Measurements from ENCODE around the gene SLC17A7. TPM values are rescaled to one million over a fixed set of nuclear protein-coding genes. Genes with fewer than 3 reads are reported as not detected.

Gene SLC17A7
- total and polyA plus RNA-seq, 2 of the 13 experiments (the other 11 are each of a cell fraction or from before 2014, with no cell fraction given) = 0.32 TPM; not detected in 1

DNA sequence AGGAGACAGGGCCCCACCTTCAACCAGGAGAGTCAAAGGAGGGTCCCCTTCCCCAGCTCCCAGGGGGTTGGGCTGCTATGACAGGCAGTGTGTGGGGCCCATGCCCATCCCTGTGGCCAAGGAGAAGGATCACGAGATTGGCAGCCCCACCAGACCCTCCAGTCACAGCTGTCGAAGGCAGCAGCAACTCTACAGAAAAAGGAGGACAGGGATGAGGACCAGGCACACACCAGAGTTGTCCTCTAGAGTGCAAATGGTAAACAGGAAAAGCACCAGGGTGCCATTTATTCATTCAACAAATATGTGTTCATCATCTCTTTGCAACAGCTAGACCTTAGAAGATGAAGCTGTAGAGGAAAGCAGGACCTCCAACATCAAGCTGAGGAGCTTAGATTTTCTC is 22.2 kb downstream of the SLC17A7 start (continued):
- TF ChIP-seq THRA (CRISPR knock-in tag; IDR thresholded peaks at IDR 0.05; ENCODE audit: borderline replicate concordance) (no peak), ZSCAN29 (CRISPR knock-in tag; conservative IDR thresholded peaks at IDR 0.05) (no peak), KDM4B (CRISPR knock-in tag; IDR thresholded peaks at IDR 0.05) (no peak), NCOA2 (CRISPR knock-in tag; IDR thresholded peaks at IDR 0.05) (no peak)

DNA sequence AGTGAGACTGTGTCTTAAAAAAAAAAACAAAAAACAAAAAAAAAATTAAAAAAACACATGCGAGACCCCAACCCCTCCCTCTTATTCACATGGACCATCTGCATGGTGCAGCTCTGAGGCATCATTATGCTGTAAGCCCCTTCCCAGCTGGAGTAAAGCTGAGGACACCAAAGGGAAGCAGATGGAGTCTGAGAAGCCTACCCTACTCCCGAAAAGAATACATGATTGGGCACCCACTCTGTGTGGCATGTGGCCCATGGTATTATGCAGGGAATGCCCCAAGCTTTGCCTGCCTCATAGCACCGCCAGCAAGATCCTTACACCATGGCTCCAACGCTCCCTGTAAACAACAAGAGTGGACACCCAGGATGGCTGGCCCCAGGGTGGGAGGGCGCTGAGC is 22.8 kb downstream of the SLC17A7 start:
- in situ Hi-C loops (cut with HindIII; ENCODE audit: extremely low pct_ligation_motif_present, low pct_unique_long_range_greater_than_20kb) = no loop called here
- Histone ChIP-seq H3K27ac (ENCODE audit: extremely low read length, insufficient read depth, low read length) (no peak overlapping the region), H3K4me2 (ENCODE audit: low read depth, low read length) (no peak overlapping the region), H3K4me3 (replicated peaks in 1 of 3; ENCODE audit: insufficient read depth in 1 of 3, low read depth in 2 of 3, low read length in 3 of 3) (no peak overlapping the region), H3K9me3 (ENCODE audit: low read length) (no peaks in the 10 kb centered on the region), H3K27me3 (ENCODE audit: control insufficient read depth in 1 of 2, insufficient read depth in 2 of 2, low read length in 2 of 2) (peaks cover 14 to 87% of the 10 kb centered on the region in 2 experiments; a peak in 4 of 5 replicates), H3K9ac (ENCODE audit: insufficient read depth, low read depth, low read length) (no peak overlapping the region), H3K36me3 (replicated peaks in 1 of 2; ENCODE audit: control insufficient read depth in 1 of 2, insufficient read depth in 2 of 2, low read length in 2 of 2) (no peaks in the 10 kb centered on the region), H2AFZ (ENCODE audit: low read length) (no peak overlapping the region), H3K79me2 (ENCODE audit: insufficient read depth, low read length) (no peaks in the 10 kb centered on the region), H4K20me1 (ENCODE audit: insufficient read depth, low read length) (no peaks in the 10 kb centered on the region), H3K4me1 (ENCODE audit: insufficient read depth, low read length) (no peaks in the 10 kb centered on the region)
- POLR2A ChIA-PET = no interaction called here
- CTCF ChIA-PET (ENCODE audit: low intra/inter-chr PET ratio, low total read pairs) = no interaction called here
- FAIRE-seq (no peak), DNase-seq (ENCODE audit: low spot score) (no peak), ATAC-seq (no peak)
- WGBS (ENCODE audit: low lambda C conversion rate) = 4% methylated on average over 4 of the region's 5 CpGs
- TF ChIP-seq MNT (IDR thresholded peaks at IDR 0.05) (peak; percentile 26; the same call in 1 of the 2 replicates), ETV5 (CRISPR knock-in tag; IDR thresholded peaks at IDR 0.05; ENCODE audit: borderline replicate concordance) (no peak)
- no TSS peak for BruUV-seq (replicated peaks)
- intact Hi-C loops (cut with micrococcal nuclease; ENCODE audit: unreplicated experiment) = no loop called here
